WTC11 (cell line): ENCODE data around the gene TMA7B. TPM values are rescaled to one million over a fixed set of nuclear protein-coding genes. Genes with fewer than 3 reads are reported as not detected.
"Not testable (repeated sequence)": the region's sequence is repeated elsewhere in the genome, so short reads cannot be mapped to it uniquely, and the experiment has no call there.

Source experiments
- ATAC-seq: fragments of 200-7000 bp; cut with Tn5 transposase; 2 replicates; pipeline ENCODE4 v1.10.0; 2021; ENCODE audit warnings: mild to moderate bottlenecking, moderate library complexity
- CTCF ChIA-PET: fragments of 300-600 bp; sonication (Branson Sonifier 250); formaldehyde crosslinking; loops from one replicate; lab custom pipeline; 2021; ENCODE audit warnings: antibody characterized with exemption; lab: Charles Lee
- POLR2A ChIA-PET: fragments of 350-600 bp; sonication (Branson Sonifier 250); formaldehyde crosslinking; loops from one replicate; lab custom pipeline; 2021; ENCODE audit warnings: antibody characterized with exemption; lab: Charles Lee
- DNase-seq: peaks from one replicate; pipeline ENCODE4 v3.0.0; 2021; ENCODE audit warnings: low spot score
- H3K27ac Mint-ChIP-seq: 2 replicates; pipeline ENCODE4 v1.8.0; 2021; ENCODE audit warnings: mixed read lengths
- H3K27me3 Mint-ChIP-seq: 2 replicates; pipeline ENCODE4 v1.8.0; 2021; ENCODE audit warnings: low read depth, mild to moderate bottlenecking, moderate library complexity, mixed read lengths
- H3K36me3 Mint-ChIP-seq: 2 replicates; pipeline ENCODE4 v1.8.0; 2021; ENCODE audit warnings: mixed read lengths
- H3K4me1 Mint-ChIP-seq: 2 replicates; pipeline ENCODE4 v1.8.0; 2022; ENCODE audit warnings: mixed read lengths
- H3K4me3 Mint-ChIP-seq: 2 replicates; pipeline ENCODE4 v1.8.0; 2021; ENCODE audit warnings: mild to moderate bottlenecking, moderate library complexity, mixed read lengths
- H3K9me3 Mint-ChIP-seq: 2 replicates; pipeline ENCODE4 v1.8.0; 2021; ENCODE audit warnings: mixed read lengths
- ATF6 ChIP-seq: sonication (generic); formaldehyde crosslinking; IDR thresholded peaks from 2 replicates; pipeline ENCODE4 v1.8.1; 2023; ENCODE audit warnings: mild to moderate bottlenecking, missing genetic modification reagents
- E2F1 ChIP-seq: sonication (generic); formaldehyde crosslinking; IDR thresholded peaks from 2 replicates; pipeline ENCODE4 v1.8.0; 2022; ENCODE audit warnings: mild to moderate bottlenecking, missing genetic modification reagents
- ERG ChIP-seq: fragments of 250-450 bp; sonication (Bioruptor Pico); IDR thresholded peaks from 2 replicates; pipeline ENCODE4 v1.8.0; 2021; ENCODE audit warnings: mild to moderate bottlenecking
- GTF2I ChIP-seq: fragments of 250-450 bp; sonication (Bioruptor Pico); conservative IDR thresholded peaks from 2 replicates; pipeline ENCODE4 v1.4.0; 2021; ENCODE audit warnings: mild to moderate bottlenecking
- JUN ChIP-seq: sonication (generic); formaldehyde crosslinking; IDR thresholded peaks from 2 replicates; pipeline ENCODE4 v1.8.0; 2023; ENCODE audit warnings: mild to moderate bottlenecking, missing genetic modification reagents
- KAT7 ChIP-seq: sonication (generic); formaldehyde crosslinking; IDR thresholded peaks from 2 replicates; pipeline ENCODE4 v1.8.1; 2023; ENCODE audit warnings: missing genetic modification reagents, mild to moderate bottlenecking, borderline replicate concordance
- MXD4 ChIP-seq: fragments of 250-450 bp; sonication (Bioruptor Pico); IDR thresholded peaks from 2 replicates; pipeline ENCODE4 v1.8.0; 2021; ENCODE audit warnings: mild to moderate bottlenecking, moderate library complexity, borderline replicate concordance
- MYBL2 ChIP-seq: sonication (generic); formaldehyde crosslinking; IDR thresholded peaks from 2 replicates; pipeline ENCODE4 v1.8.1; 2023; ENCODE audit warnings: mild to moderate bottlenecking, moderate library complexity, missing genetic modification reagents
- NFE2L1 ChIP-seq: sonication (generic); formaldehyde crosslinking; IDR thresholded peaks from 2 replicates; pipeline ENCODE4 v1.8.1; 2023; ENCODE audit warnings: missing genetic modification reagents
- NFYB ChIP-seq: sonication (generic); formaldehyde crosslinking; conservative IDR thresholded peaks from 2 replicates; pipeline ENCODE4 v1.8.0; 2022; ENCODE audit warnings: low read depth, missing genetic modification reagents
- NR2C2 ChIP-seq: sonication (generic); formaldehyde crosslinking; IDR thresholded peaks from 2 replicates; pipeline ENCODE4 v1.8.0; 2022; ENCODE audit warnings: mild to moderate bottlenecking, missing genetic modification reagents
- OVOL2 ChIP-seq: fragments of 250-450 bp; sonication (Bioruptor Pico); IDR thresholded peaks from 2 replicates; pipeline ENCODE4 v1.9.0; 2021; ENCODE audit warnings: mild to moderate bottlenecking, borderline replicate concordance
- TP53 ChIP-seq: sonication (generic); formaldehyde crosslinking; IDR thresholded peaks from 2 replicates; pipeline ENCODE4 v1.8.1; 2023; ENCODE audit warnings: mild to moderate bottlenecking, missing genetic modification reagents
- ZNF121 ChIP-seq: sonication (generic); formaldehyde crosslinking; IDR thresholded peaks from 2 replicates; pipeline ENCODE4 v1.8.0; 2023; ENCODE audit warnings: missing genetic modification reagents
- total RNA-seq: library from RNA; stranded (reverse); gene quantifications from 3 replicates; pipeline ENCODE4 v1.2.3, GENCODE V29; 2021
- TF ChIP-seq, protein P1 (sequence below): sonication (generic); formaldehyde crosslinking; IDR thresholded peaks from 2 replicates; pipeline ENCODE4 v1.8.1; 2022; ENCODE audit warnings: mild to moderate bottlenecking, missing genetic modification reagents, moderate library complexity, borderline replicate concordance

TMA7B gene
- total RNA-seq, 1 experiment from 2014 or later: not detected

GRCh38 chr22:39949964-39950737, 10.0 kb upstream of the TMA7B start (continued):
- TF ChIP-seq E2F1: no peak
- TF ChIP-seq NFYB (CRISPR knock-in tag): no peak
- no peak for TF ChIP-seq MXD4 (CRISPR knock-in tag)

DNA sequence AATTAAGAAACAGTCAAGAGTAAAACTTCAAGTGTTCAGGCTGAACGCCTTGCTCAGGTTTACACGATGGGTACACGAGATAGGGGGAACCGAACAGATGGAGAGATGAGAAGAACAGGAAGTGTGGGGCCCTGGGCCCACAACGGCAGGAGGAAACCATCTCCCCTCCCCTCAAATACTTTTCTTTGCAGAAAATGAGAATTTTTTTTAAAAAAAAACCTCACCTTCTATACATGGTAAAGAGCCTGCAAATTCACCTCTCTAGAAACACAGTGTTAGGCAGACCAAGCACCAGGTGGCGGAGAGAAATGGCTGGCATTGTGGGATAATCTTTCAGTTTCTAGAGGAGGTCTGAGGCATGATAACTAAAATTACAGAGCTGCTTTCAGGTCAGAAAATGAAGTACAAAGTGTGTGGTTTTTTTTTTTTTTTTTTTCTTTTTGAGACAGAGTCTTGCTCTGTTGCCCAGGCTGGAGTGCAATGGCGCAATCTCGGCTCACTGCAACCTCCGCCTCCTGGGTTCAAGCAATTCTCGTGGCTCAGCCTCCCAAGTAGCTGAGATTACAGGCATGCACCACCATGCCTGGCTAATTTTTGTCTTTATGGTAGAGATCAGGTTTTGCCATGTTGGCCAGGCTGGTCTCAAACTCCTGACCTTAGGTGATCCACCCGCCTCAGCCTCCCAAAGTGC, 8.4 kb upstream of the TMA7B start:
- H3K36me3 Mint-ChIP-seq, POLR2A ChIA-PET, H3K27me3 Mint-ChIP-seq, H3K9me3 Mint-ChIP-seq, H3K27ac Mint-ChIP-seq, H3K4me3 Mint-ChIP-seq, ATAC-seq, DNase-seq: not testable (repeated sequence)
- peaks cover 23% of the 10 kb centered on the region for H3K4me1 Mint-ChIP-seq
- CTCF ChIA-PET: interaction anchor here (1.2 kb wide), 1 partner anchor 9 kb away, joined by 4 read pairs; no protein-coding TSS in a partner anchor

- ChIA-PET CTCF (interaction anchor here (1.2 to 2.3 kb wide), 5 partner anchors 9 to 418 kb away, joined by 4 to 38 read pairs (median 9); no protein-coding TSS in a partner anchor), POLR2A (no interaction called here)
- no peak overlapping the region for H3K27ac Mint-ChIP-seq
- H3K27me3 Mint-ChIP-seq: peaks cover 6% of the 10 kb centered on the region; the same call in 1 of the 2 replicates
- no peaks in the 10 kb centered on the region for H3K9me3 Mint-ChIP-seq
- no peak for ATAC-seq
- no peak overlapping the region for H3K4me3 Mint-ChIP-seq
- peaks cover 23% of the 10 kb centered on the region for H3K4me1 Mint-ChIP-seq
- no peaks in the 10 kb centered on the region for H3K36me3 Mint-ChIP-seq
- DNase-seq: no peak
- TF ChIP-seq ATF6 (CRISPR knock-in tag): no peak
- no peak for TF ChIP-seq JUN (CRISPR knock-in tag)
- no peak for TF ChIP-seq GTF2I
- no peak for TF ChIP-seq KAT7 (CRISPR knock-in tag)
Observed at GRCh38 chr22:39952347-39952746, 7.8 kb upstream of the TMA7B start.

DNA sequence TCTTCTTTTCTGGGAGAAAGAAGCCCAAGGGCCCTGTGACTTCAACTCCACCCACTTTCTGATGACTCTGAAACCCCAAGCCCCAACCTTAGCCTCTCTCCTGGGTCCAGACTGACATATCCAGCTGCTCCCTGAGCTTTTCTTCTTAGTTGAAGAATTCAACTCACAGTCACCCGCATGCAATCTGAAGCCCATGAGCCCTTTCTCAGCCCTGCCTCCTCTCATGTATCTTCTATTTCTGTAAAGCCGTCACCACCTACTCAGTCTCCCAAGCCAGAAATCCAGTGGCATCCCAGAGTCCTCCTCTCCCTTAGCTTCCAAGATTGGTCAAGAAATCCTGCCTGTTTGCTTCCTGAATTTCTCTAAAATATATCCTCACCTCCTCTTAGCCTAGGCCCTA, 7.1 kb upstream of the TMA7B start:
- DNase-seq (no peak), ATAC-seq (no peak)
- TF ChIP-seq ERG (CRISPR knock-in tag) (no peak), MYBL2 (CRISPR knock-in tag) (no peak), KAT7 (CRISPR knock-in tag) (no peak), JUN (CRISPR knock-in tag) (no peak)
- no peak overlapping the region for H3K4me3 Mint-ChIP-seq
- H3K9me3 Mint-ChIP-seq: peaks cover 2% of the 10 kb centered on the region; the same call in 1 of the 2 replicates
- POLR2A ChIA-PET: no interaction called here
- CTCF ChIA-PET: interaction anchor here (0.6 to 2.3 kb wide), 28 partner anchors 10 to 419 kb away, joined by 3 to 43 read pairs (median 5); partner anchors contain the start of gene FAM83F
- peaks cover 6% of the 10 kb centered on the region; the same call in 1 of the 2 replicates for H3K27me3 Mint-ChIP-seq
- no peak overlapping the region for H3K27ac Mint-ChIP-seq
- H3K36me3 Mint-ChIP-seq: no peaks in the 10 kb centered on the region
- H3K4me1 Mint-ChIP-seq: peaks cover 26% of the 10 kb centered on the region

DNA sequence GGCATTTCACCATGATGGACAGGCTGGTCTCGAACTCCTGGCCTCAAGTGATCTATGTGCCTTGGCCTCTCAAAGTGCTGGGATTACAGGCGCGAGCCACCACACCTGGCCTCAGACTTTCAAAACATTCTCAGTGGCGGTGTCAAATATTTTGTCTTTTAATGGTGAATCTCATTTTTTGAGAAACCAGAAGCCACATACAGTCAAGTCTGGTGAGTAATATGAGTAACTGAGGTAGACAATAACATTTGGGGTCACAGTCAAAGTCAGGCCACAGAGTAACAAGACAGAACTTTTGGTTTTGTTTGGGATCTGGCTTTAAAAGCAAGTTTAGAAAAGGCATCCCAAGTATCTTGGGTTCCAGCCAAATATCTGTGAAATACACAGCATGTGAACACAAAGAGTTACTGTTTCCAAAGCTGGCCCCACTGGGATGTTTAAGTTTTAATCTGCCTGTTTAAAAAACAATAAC, 5.6 kb upstream of the TMA7B start:
- peaks cover 5% of the 10 kb centered on the region; the same call in 1 of the 2 replicates for H3K9me3 Mint-ChIP-seq
- no peak for ATAC-seq
- POLR2A ChIA-PET: no interaction called here
- peaks cover under 1% of the 10 kb centered on the region; the same call in 1 of the 2 replicates for H3K27me3 Mint-ChIP-seq
- CTCF ChIA-PET: interaction anchor here (1.2 to 1.7 kb wide), 3 partner anchors 12 to 89 kb away, joined by 4 to 7 read pairs (median 5); no protein-coding TSS in a partner anchor
- no peak for DNase-seq
- no peak overlapping the region for H3K27ac Mint-ChIP-seq
- peaks cover 42% of the 10 kb centered on the region for H3K4me1 Mint-ChIP-seq
- H3K36me3 Mint-ChIP-seq: no peaks in the 10 kb centered on the region
- H3K4me3 Mint-ChIP-seq: no peak overlapping the region
- TF ChIP-seq, protein P1, sequence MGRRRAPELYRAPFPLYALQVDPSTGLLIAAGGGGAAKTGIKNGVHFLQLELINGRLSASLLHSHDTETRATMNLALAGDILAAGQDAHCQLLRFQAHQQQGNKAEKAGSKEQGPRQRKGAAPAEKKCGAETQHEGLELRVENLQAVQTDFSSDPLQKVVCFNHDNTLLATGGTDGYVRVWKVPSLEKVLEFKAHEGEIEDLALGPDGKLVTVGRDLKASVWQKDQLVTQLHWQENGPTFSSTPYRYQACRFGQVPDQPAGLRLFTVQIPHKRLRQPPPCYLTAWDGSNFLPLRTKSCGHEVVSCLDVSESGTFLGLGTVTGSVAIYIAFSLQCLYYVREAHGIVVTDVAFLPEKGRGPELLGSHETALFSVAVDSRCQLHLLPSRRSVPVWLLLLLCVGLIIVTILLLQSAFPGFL (CRISPR knock-in tag): no peak
- TF ChIP-seq ZNF121 (CRISPR knock-in tag) (no peak), TP53 (CRISPR knock-in tag) (no peak), OVOL2 (no peak), NR2C2 (CRISPR knock-in tag) (no peak), NFE2L1 (CRISPR knock-in tag) (no peak)
